GM18909 (cell line): ENCODE data around the gene TWNK.

Experiments
- ATAC-seq: cut with Tn5 transposase; IDR thresholded peaks from one replicate; pipeline ENCODE4 v1.9.1; 2021; ENCODE audit warnings: mild to moderate bottlenecking; ENCODE audit not compliant: unreplicated experiment, poor library complexity

The TWNK gene

DNA sequence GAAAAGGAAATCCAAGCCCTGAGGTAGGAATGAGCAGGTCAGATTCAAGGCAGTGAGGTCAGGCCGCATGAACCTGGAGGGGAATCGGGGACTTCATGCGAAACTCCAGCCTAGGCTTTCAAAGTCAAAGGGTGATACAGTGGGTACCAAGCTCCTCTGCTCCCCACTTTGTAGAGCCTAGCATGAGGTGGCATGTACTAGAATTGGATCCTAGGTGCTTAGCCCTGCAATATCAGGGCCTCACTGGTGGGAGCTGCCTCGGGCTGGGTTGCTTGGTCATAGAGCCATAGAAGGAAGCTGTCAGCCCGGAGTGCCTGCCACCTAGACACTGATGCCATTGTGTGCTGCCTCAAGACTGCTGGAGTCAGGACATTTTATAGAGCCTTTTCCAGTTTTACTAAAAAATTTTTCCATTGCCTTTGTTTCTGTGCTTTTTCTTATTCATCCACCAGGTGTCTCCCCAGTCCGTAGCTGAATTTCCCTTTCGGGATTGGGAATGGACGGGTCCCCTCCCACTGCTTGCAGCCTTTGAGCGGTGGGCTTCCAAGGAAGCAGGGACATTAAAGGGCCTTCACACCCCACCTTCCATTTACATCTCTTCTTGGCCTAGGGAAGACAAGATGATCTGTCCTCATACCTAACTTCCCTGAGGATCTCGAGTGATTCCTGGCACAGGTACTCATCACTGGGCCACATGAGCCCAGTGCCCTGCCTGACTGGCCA, 6.8 kb downstream of the TWNK start:
- no peak for ATAC-seq

GRCh38 chr10:100995181-100995580, 7.8 kb downstream of the TWNK start:
- ATAC-seq = no peak

DNA sequence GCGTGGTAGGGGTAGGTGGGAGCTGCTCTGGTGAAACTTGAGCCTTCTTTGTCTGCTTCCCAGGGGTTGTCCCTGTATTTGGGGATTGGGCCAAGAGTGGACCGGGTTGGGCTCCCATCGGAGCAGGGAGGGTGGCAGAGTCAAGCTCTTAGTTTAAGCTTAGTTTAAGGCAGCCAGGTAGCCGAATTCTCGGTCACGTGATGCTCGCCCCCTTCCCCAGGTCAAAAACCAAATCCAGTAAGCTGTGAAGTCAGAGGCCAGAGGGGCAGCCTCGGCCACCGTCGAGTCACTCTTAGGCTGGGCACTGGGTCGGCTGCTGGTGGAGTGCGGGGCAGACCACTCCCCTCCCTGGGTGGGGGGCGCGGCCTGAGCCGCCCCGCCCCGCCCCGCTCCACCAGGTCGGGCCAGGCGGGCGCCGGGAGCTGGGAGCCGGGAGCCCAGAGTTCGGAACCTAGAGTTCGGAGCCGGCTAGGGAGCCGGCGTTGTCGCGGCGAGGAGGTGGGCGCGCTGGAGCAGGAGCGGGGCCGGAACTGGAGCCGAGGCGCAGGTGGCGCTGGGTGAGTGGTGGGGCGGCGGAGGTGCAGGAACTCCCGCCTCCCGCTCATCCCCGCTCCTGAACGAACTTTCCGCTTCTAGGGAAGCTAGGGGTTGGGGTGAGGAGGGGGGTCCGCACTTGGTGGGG, 9.5 kb downstream of the TWNK start:
- ATAC-seq = no peak

- ATAC-seq = peak; percentile 25
These were observed 10.2 kb downstream of the TWNK start for GRCh38 chr10:100997360-100998182.

DNA sequence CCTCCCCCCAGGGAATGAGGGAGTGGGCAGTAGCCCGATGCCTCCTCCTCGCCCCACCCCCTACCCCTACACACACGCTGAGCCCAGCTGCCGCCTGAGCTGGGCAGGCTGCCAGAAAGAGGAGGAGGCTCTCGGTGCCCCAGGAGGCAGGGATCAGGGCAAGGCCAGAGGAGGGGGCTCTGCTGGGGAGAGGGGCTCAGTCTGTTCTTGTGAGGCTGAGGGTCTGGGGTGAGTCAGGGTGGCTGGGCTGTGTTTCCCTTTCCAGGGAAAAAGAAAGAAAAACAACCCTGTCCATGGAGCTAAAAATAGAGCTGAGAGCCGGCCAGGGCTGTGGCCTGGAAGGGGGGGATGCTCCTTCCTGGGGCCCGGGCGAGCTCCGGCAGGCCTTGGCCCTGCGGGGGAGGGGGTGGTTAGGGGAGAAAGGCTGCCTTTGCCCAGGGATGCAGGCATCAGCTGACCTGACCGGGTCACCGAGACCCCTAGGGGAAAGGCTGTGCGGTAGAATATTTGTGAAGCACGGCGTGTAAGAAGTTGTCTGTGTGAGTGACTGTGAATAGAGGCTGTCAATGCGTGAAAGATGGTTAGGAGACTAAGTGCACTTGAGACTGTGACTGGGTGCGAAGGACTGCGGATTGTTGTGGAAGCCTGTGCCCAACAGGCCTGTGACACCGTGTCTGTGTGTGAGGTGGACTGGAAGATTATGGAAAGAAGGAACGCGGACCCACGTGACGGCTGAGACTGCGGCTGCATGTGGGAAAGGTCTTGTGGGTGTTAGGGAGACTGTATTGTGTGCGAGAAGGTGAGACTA, 11.0 kb downstream of the TWNK start:
- ATAC-seq = peak; percentile 38

GRCh38 chr10:100998991-100999741, 11.8 kb downstream of the TWNK start:
- peak; percentile 54 for ATAC-seq

GRCh38 chr10:100999742-101000126, 12.4 kb downstream of the TWNK start, which contains the start of gene LZTS2:
TSS of gene LZTS2 (plus strand) at chr10:100999808. CDS start at chr10:101002539, 2,731 bp downstream.
- no peak for ATAC-seq

DNA sequence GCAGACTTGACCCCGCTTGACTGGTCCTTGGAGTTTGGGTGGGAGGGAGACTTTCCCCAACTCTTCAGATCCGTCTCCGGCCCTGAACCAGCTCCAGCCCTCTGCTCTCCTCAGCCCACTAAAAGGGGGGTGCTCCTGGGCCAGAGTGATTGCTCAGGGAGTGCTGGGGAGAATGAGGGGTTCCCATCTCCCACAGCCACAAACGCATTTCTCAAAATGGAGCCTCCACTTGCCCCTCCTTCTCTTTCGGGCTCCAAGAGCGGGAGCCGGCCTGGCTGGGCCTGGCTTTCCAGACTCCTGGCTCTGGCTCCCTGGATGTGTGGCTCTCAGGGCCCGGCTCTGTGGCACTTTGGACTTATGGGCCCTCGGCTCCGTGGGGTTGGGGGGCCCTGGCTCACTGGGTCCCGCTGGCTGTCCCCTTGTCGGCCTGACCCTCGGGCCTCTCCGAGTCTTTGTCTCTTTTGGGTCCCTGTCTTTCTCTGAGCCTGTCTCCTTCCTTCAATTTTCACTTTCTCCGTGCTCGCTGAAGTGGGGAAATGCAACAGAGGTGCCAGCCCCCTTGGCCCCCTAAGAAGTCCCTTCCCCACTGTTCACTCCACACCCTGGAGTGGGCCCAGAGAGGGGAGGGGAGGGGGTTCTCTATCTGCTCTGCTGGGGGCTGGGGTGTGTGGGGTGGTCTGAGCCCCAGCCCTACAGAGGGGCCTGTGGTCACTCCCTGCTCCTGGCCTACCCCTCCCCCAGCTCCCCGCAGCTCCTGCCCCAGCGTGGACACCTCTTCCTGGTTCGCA, 13.0 kb downstream of the TWNK start:
- ATAC-seq = no peak

DNA sequence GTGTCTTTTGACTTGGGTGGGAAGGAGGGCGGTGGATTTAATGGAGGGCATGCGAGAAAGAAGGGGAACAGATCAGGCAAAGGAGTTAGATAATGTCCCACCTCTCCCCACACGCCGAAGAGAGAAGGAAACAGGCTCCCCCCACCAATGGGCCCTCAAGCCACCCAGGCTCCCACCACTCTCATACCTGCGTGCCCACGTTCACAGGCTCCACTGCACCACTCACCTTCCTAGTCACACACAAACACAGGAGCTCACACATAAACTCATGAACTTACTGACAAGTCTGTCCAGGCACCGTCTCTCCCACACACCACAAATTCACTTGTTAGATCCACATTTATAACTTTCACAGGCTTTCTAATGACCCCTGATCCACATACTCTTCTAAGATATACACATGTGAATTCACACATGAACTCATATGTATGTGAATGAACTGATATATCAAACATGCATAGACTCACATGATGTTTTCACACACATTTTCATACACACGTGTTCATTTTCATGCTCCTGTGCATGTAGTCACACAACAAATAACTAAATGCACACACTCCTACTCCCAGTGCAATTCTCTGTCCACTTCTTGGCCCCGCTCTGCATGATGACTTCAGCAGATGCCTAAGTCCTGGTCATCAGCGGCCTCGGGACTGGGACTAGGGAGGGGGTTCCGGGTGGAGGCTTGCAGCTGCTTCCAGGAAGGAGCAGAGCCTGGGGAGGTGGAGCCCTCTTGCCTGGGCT, 13.7 kb downstream of the TWNK start:
- no peak for ATAC-seq

- ATAC-seq = no peak
These were observed 14.3 kb downstream of the TWNK start for GRCh38 chr10:101001659-101002035.

DNA sequence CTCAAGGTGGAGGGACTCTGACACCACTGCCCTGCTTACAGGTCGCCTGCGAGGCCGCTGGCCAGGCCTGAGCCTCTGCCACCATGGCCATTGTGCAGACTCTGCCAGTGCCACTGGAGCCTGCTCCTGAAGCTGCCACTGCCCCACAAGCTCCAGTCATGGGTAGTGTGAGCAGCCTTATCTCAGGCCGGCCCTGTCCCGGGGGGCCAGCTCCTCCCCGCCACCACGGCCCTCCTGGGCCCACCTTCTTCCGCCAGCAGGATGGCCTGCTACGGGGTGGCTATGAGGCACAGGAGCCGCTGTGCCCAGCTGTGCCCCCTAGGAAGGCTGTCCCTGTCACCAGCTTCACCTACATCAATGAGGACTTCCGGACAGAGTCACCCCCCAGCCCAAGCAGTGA, 15.1 kb downstream of the TWNK start:
- no peak for ATAC-seq

- no peak for ATAC-seq
These were observed 16.4 kb downstream of the TWNK start for GRCh38 chr10:101003639-101004206.

DNA sequence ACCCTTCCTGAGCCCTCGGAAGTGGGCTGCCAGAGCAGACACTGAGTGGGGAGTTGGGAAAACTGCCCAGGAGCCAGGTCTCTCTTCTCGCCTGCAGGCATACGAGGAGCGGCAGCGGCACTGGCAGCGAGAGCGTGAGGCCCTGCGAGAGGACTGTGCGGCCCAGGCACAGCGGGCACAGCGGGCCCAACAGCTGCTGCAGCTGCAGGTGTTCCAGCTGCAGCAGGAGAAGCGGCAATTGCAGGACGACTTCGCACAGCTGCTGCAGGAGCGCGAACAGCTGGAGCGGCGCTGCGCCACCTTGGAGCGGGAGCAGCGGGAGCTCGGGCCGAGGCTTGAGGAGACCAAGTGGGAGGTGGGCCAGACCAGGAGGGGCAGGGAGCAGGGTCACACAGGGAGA, 18.0 kb downstream of the TWNK start:
- no peak for ATAC-seq

DNA sequence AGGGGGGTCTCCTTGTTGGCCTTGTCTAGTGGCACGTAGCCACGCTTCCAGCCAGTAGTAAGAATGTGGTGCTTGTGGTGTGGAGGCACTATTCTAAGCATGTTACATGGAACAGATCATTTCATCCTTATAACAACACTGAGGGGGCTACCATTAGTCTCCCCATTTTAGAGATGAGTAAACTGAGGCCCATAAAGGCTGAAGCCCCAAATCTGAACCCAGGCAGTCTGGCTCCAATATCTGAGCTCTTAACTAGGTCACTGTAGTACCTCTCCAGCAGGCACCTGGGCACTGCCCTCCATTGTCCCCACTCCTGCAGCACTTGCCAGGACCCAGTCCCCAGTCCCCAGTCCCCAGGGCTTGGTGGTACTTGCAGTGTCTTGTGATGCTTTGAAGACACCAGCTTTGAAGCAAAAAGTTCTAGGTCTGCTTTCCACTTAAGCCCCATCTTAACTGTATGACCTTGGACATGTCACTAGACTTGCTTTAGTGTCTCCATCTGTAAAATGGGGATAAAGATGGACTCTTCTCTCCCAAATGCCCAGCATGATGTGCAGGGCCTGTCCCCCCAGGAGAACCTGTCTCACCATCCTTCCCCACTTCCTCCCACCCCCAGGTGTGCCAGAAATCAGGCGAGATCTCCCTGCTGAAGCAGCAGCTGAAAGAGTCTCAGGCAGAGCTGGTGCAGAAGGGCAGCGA, 18.7 kb downstream of the TWNK start:
- ATAC-seq = no peak

DNA sequence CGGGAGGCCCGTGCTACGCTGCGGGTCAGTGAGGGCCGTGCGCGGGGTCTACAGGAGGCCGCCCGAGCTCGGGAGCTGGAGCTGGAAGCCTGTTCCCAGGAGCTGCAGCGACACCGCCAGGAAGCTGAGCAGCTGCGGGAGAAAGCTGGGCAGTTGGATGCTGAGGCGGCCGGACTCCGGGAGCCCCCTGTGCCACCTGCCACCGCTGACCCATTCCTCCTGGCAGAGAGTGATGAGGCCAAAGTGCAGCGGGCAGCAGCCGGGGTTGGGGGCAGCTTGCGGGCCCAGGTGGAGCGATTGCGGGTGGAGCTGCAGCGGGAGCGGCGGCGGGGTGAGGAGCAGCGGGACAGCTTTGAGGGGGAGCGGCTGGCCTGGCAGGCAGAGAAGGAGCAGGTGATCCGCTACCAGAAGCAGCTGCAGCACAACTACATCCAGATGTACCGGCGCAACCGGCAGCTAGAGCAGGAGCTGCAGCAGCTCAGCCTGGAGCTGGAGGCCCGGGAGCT, 19.3 kb downstream of the TWNK start:
- no peak for ATAC-seq

DNA sequence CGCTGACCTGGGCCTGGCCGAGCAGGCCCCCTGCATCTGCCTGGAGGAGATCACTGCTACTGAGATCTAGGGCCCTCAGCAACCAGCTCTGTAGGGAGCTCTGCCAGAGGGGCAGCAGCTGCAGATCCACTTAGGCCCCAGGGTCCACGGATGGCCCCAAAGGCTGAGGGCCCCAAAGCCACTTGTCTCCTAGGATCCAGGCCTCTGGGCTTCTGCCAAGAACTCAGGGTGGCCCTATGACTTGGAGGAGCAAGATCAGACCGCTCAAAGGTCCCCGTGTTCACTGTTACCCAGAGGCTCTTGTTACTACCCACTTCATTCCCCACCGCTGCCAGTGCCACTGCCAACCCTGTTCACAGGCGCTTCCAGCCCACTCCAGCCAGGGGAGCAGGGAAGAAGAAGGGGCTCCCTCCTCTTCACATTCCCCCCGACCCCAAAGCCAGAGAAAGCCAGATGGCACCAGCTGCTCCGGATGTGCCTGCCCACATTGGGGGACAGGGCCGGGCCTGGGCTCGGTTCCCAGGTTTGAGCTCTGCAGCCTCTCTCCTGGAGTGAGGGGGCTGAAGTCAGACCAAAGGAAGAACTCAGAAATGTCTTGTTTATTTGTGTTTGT, 19.9 kb downstream of the TWNK start:
- ATAC-seq = no peak
